ENCODE data around the gene CEMIP. TPM values are rescaled to one million over a fixed set of nuclear protein-coding genes. Genes with fewer than 3 reads are reported as not detected.
A peak's percentile ranks its signal among the peaks of the same experiment; 100 is the strongest.

The CEMIP gene
- total RNA-seq, 1 experiment from 2014 or later = not detected

GRCh38 chr15:80970018-80970657 is 191.0 kb downstream of the CEMIP start:
- in situ Hi-C loops (cut with HindIII; ENCODE audit: low pct_unique_long_range_greater_than_20kb, low sequenced_read_pairs) = no loop called here
- peak; percentile 42 for DNase-seq (ENCODE audit: low read depth)

- in situ Hi-C loops (cut with HindIII; ENCODE audit: low pct_unique_long_range_greater_than_20kb, low sequenced_read_pairs) = no loop called here
- no peak for DNase-seq (ENCODE audit: low read depth)
Measured at GRCh38 chr15:80970658-80971057, 191.5 kb downstream of the CEMIP start.

GRCh38 chr15:80971143-80971542 is 192.0 kb downstream of the CEMIP start:
- DNase-seq (ENCODE audit: low read depth) = no peak
- in situ Hi-C loops (cut with HindIII; ENCODE audit: low pct_unique_long_range_greater_than_20kb, low sequenced_read_pairs) = no loop called here

- no peak for DNase-seq (ENCODE audit: low read depth)
- in situ Hi-C loops (cut with HindIII; ENCODE audit: low pct_unique_long_range_greater_than_20kb, low sequenced_read_pairs) = no loop called here
Measured at GRCh38 chr15:80972276-80972675, 193.1 kb downstream of the CEMIP start.

DNA sequence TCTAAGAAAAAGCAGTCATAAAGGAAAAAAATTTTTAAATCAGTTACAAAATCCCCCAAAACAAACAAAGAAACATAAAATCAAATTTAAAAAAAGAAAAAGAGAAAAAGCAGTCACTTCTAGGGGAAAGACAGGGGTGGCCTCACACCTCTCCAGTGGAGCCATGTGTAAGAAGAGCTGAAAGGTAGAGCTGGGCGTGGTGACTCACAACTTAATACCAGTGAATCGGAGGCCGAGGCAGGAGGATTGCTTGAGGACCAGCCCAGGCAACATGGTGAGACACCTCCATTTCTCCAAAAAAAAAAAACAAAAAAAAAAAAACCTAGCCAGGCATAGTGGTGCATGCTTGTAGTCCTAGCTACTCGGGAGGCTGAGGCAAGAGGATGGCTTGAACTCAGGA is 195.7 kb downstream of the CEMIP start:
- DNase-seq (ENCODE audit: low read depth) = no peak
- in situ Hi-C loops (cut with HindIII; ENCODE audit: low pct_unique_long_range_greater_than_20kb, low sequenced_read_pairs) = no loop called here

GRCh38 chr15:80976851-80977250 is 197.7 kb downstream of the CEMIP start:
- in situ Hi-C loops (cut with HindIII; ENCODE audit: low pct_unique_long_range_greater_than_20kb, low sequenced_read_pairs) = no loop called here
- DNase-seq (ENCODE audit: low read depth) = no peak

GRCh38 chr15:80977627-80978036 is 198.5 kb downstream of the CEMIP start:
- in situ Hi-C loops (cut with HindIII; ENCODE audit: low pct_unique_long_range_greater_than_20kb, low sequenced_read_pairs) = no loop called here
- DNase-seq (ENCODE audit: low read depth) = no peak

GRCh38 chr15:80978685-80979329 is 199.6 kb downstream of the CEMIP start:
- DNase-seq (ENCODE audit: low read depth) = peak; percentile 22
- in situ Hi-C loops (cut with HindIII; ENCODE audit: low pct_unique_long_range_greater_than_20kb, low sequenced_read_pairs) = no loop called here

DNA sequence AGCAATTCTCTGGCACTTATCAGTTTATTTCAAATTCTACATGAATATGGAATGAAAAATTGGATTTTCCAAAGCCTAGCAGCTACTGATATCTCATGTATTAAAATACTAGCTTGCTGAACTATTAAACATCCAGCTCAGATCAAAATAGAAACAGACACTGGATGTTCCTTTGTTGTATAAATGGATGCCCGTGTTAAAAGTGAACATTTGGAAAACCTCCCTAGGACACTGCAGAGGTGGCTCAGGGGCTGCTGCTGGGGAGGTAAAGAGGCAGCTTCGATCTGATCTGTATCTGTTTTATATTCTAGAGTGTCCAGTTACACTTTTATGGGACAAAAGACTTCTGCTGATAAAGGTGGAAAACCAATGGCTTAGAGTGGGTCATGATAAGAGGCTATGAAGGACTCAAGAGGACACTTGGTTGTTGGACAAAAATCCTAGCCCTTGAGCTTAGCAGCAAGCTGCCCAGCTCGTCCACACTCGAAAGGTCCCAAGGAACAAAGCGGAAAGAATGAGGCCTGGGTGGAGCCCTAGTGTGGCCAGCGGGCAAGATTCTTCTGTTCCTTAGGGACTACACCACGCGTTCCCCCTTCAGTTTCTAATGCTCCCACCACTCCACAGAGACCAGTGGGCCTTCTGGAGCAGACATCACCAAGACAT is 200.5 kb downstream of the CEMIP start:
- DNase-seq (ENCODE audit: low read depth) = no peak
- in situ Hi-C loops (cut with HindIII; ENCODE audit: low pct_unique_long_range_greater_than_20kb, low sequenced_read_pairs) = no loop called here

DNA sequence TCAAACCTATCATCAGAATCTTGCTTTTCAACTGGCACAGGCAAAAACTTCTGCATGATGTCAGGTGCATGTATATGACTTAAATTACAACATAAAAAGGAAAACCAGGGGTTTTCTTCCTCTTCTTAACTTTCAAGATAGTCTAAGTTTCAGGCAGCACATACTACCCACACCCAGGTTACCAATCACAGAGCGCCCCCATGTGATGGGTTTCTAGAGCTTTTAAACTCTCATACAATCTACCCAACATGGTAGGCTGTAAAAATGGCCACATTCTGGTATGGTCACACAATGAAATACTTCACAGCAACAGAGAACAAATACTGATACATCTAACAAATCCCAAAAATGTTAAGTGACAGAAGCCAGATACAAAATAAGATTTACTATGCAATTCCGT is 203.0 kb downstream of the CEMIP start:
- in situ Hi-C loops (cut with HindIII; ENCODE audit: low pct_unique_long_range_greater_than_20kb, low sequenced_read_pairs) = no loop called here
- DNase-seq (ENCODE audit: low read depth) = no peak

- DNase-seq (ENCODE audit: low read depth) = no peak
- in situ Hi-C loops (cut with HindIII; ENCODE audit: low pct_unique_long_range_greater_than_20kb, low sequenced_read_pairs) = no loop called here
Measured at GRCh38 chr15:80982839-80983238, 203.7 kb downstream of the CEMIP start.

DNA sequence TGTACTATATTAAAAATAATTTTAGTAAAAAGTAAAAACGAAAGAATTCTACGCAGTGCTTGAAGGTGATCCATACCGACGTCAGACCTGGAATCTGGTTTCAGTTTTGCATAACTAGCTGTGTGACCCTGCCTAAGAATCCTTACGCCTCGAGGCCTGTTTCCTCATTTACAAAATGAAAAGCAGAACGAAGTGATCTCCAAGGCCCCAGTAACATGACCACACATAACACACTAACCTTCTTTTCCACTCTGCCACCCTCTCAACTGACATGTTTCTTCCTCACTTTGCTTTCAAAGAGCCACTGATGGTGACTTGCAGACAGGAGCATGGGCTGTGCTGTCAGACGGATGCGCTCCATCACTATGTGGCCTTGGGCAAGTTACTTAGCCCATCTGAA is 205.7 kb downstream of the CEMIP start:
- in situ Hi-C loops (cut with HindIII; ENCODE audit: low pct_unique_long_range_greater_than_20kb, low sequenced_read_pairs) = no loop called here
- no peak for DNase-seq (ENCODE audit: low read depth)

DNA sequence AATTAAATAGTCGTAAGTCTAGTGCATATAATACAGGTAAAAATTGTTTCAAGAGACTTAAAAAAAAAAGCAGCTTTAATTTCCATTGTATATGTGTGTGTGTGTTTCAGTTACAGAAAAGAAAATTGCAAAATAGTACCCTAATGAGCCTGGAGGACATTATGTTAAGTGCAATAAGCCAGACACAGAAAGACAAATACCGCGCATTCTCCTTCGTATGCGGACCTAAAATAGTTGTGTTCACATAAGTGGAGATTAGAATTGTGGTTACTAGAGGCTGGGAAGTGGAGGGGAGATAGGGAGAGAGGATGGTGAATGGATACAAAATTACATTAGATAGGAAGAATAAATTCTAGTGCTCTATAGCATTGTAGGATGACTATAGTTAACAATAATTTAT is 206.8 kb downstream of the CEMIP start:
- in situ Hi-C loops (cut with HindIII; ENCODE audit: low pct_unique_long_range_greater_than_20kb, low sequenced_read_pairs) = no loop called here
- no peak for DNase-seq (ENCODE audit: low read depth)

DNA sequence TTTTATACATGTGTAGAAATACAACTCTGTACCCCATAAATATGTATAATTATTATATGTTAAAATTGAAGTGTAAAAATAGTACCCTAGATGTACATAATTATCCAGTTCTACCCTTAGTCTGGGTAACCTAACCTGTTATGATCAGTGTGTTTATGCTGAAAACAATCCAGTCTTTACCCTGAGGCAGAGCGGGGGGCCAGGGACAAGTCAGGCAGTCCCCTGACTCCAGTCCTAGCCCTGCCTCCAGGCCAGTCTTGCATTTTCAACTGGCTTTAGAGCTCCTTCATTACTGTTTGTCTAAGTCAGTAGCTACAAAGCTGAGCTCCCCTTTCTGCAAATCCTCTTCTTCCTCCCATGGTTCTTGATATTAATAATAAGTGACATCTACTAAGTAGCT is 207.3 kb downstream of the CEMIP start:
- in situ Hi-C loops (cut with HindIII; ENCODE audit: low pct_unique_long_range_greater_than_20kb, low sequenced_read_pairs) = no loop called here
- DNase-seq (ENCODE audit: low read depth) = no peak

GRCh38 chr15:80988148-80988796 is 209.1 kb downstream of the CEMIP start:
- in situ Hi-C loops (cut with HindIII; ENCODE audit: low pct_unique_long_range_greater_than_20kb, low sequenced_read_pairs) = no loop called here
- DNase-seq (ENCODE audit: low read depth) = no peak

DNA sequence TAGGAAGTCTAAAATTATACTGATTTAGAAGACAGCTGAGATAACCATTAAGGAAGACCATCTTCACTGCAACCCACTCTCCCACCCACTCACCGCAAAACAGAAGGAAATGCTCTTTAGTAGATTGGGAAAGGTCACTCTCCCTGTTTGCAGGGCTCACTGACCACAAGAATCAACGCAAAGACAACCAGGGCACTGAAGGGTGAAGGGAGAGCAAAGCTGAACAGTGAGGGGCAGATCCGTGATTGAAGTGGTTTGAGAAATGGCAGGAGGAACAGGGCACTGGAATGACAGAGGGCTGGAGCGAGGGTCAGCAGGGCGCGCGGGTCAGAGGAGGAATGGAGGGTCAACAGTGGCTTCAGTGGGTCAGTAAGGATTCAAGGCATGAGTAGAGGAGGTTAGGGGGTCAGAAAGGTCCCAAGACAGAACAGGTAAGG is 209.9 kb downstream of the CEMIP start:
- in situ Hi-C loops (cut with HindIII; ENCODE audit: low pct_unique_long_range_greater_than_20kb, low sequenced_read_pairs) = no loop called here
- no peak for DNase-seq (ENCODE audit: low read depth)

- DNase-seq (ENCODE audit: low read depth) = peak; percentile 77
- in situ Hi-C loops (cut with HindIII; ENCODE audit: low pct_unique_long_range_greater_than_20kb, low sequenced_read_pairs) = no loop called here
Measured at GRCh38 chr15:80989518-80990478, 210.6 kb downstream of the CEMIP start, which contains the start of gene MESD. TSS of gene MESD (minus strand) at chr15:80989819. CDS start at chr15:80989791, 28 bp downstream.

- in situ Hi-C loops (cut with HindIII; ENCODE audit: low pct_unique_long_range_greater_than_20kb, low sequenced_read_pairs) = no loop called here
- DNase-seq (ENCODE audit: low read depth) = no peak
Measured at GRCh38 chr15:80990955-80991354, 211.8 kb downstream of the CEMIP start.
